WERI-Rb-1 (cell line): ENCODE results near the gene WNT3.
"Not testable (repeated sequence)": the region's sequence is repeated elsewhere in the genome, so short reads cannot be mapped to it uniquely, and the experiment has no call there.

Source experiments
- DNase-seq: peaks from one replicate; pipeline ENCODE4 v3.0.0-alpha.2; 2020
- H3K27ac ChIP-seq: fragments of 250-450 bp; sonication (Bioruptor Pico); 2 replicates; pipeline ENCODE4 v1.5.1; 2020; ENCODE audit warnings: mild to moderate bottlenecking, moderate library complexity
- H3K27me3 ChIP-seq: fragments of 250-450 bp; sonication (Bioruptor Pico); 2 replicates; pipeline ENCODE4 v1.5.1; 2021; ENCODE audit warnings: mild to moderate bottlenecking, low read depth, moderate library complexity; ENCODE audit not compliant: insufficient read depth, severe bottlenecking
- H3K36me3 ChIP-seq: fragments of 250-450 bp; sonication (Bioruptor Pico); 2 replicates; pipeline ENCODE4 v1.5.1; 2020; ENCODE audit warnings: mild to moderate bottlenecking, moderate library complexity
- H3K4me3 ChIP-seq: 2 replicates; pipeline ENCODE4 v1.5.1; 2011; ENCODE audit warnings: low read depth, mild to moderate bottlenecking, control low read depth, low read length
- H3K9me3 ChIP-seq: fragments of 250-450 bp; sonication (Bioruptor Pico); 2 replicates; pipeline ENCODE4 v1.5.1; 2021; ENCODE audit warnings: mild to moderate bottlenecking, moderate library complexity; ENCODE audit not compliant: severe bottlenecking
- CTCF ChIP-seq: IDR thresholded peaks from 2 replicates; pipeline ENCODE4 v1.5.1; 2011; ENCODE audit warnings: low read depth, mild to moderate bottlenecking, control low read depth, inconsistent platforms, low read length

The WNT3 gene

GRCh38 chr17:46759141-46759540 is 59.4 kb downstream of the WNT3 start:
- H3K27ac ChIP-seq: no peak overlapping the region

GRCh38 chr17:46758614-46759013 is 59.9 kb downstream of the WNT3 start:
- no peak for TF ChIP-seq CTCF
- no peaks in the 10 kb centered on the region for H3K27me3 ChIP-seq
- H3K4me3 ChIP-seq: no peak overlapping the region
- peaks cover 51% of the 10 kb centered on the region for H3K36me3 ChIP-seq
- H3K9me3 ChIP-seq: no peaks in the 10 kb centered on the region
- H3K27ac ChIP-seq: no peak overlapping the region
- no peak for DNase-seq

More at GRCh38 chr17:46759141-46759540, 59.4 kb downstream of the WNT3 start:
- TF ChIP-seq CTCF: no peak
- DNase-seq: no peak
- H3K27me3 ChIP-seq: no peaks in the 10 kb centered on the region
- H3K9me3 ChIP-seq: no peaks in the 10 kb centered on the region
- no peak overlapping the region for H3K4me3 ChIP-seq
- H3K36me3 ChIP-seq: peaks cover 53% of the 10 kb centered on the region

GRCh38 chr17:46757588-46757987 is 60.9 kb downstream of the WNT3 start:
- not testable (repeated sequence) for DNase-seq, H3K27me3 ChIP-seq, H3K27ac ChIP-seq, H3K9me3 ChIP-seq, H3K4me3 ChIP-seq
- H3K36me3 ChIP-seq: peaks cover 61% of the 10 kb centered on the region

DNA sequence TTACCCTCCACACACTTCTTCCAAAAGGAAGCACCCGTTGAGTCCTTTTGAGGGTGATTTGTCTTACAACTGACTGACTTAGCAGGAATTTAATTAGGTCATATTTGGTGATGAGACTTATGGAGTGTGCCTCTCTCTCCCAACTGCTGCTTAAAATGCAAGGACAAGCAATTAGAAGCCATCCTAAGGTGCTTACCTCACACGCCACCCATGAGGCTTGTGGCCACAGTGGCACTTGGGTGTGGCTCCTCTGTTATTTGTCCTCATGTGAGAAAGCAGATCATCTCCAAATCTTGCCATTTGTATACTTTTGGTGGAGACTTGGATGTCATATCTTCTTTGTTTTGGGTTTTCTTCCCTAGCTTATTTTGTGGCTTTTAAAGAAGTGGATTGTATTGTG is 61.6 kb downstream of the WNT3 start:
- DNase-seq: no peak
- Histone ChIP-seq H3K27me3 (no peaks in the 10 kb centered on the region), H3K4me3 (no peak overlapping the region), H3K9me3 (no peaks in the 10 kb centered on the region), H3K36me3 (peaks cover 65% of the 10 kb centered on the region), H3K27ac (no peak overlapping the region)
- no peak for TF ChIP-seq CTCF

- Histone ChIP-seq H3K9me3 (no peaks in the 10 kb centered on the region), H3K27ac (no peak overlapping the region; the same call in 1 of the 2 replicates), H3K4me3 (no peak overlapping the region), H3K27me3 (no peaks in the 10 kb centered on the region), H3K36me3 (peaks cover 71% of the 10 kb centered on the region)
- no peak for TF ChIP-seq CTCF
- peak; percentile 58 for DNase-seq
Observed at GRCh38 chr17:46756081-46756735, 62.3 kb downstream of the WNT3 start.

DNA sequence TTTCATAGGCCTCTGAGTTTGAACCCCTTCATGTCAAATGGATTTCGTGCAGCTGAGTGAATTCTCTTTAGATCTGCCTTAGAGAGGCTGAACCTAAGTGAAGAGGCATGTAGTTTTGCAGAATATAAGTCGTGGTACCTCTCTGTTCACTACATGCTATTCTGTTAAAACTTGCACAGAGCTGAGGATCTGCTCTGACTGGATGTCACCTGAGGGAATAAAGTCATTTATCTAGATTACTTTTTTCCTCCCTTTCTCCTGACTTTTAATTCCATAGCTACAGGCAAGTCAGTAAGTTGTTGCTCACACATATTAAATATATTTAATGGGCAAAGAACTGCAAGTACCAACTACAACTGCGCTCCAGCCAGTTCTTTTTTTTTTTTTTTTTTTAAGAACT is 64.7 kb downstream of the WNT3 start:
- no peak for DNase-seq
- no peaks in the 10 kb centered on the region for H3K9me3 ChIP-seq
- no peak overlapping the region for H3K27ac ChIP-seq
- H3K36me3 ChIP-seq: peaks cover 77% of the 10 kb centered on the region
- no peak overlapping the region for H3K4me3 ChIP-seq
- no peaks in the 10 kb centered on the region for H3K27me3 ChIP-seq
- TF ChIP-seq CTCF: no peak
